Measurements from ENCODE around the gene SLMAP.

Gene SLMAP

DNA sequence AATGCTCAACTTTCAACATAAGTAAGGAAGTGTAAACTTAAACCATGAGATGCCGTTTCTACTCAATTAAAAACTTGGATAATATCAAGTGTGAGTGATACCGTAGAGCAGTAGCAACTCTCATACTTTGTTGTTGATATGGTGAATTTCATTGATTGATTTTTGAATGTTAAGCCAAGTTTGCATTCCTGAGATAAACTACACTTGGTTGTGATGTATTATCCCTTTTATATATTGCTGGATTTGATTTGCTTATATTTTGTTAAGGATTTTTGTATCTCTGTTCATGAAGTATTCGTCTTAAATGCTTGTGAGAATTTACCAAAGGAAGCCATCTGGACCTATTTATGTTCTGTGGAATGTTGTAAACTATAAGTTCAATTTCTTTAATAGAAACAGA is 21.7 kb downstream of the SLMAP start:
- no peak for TF ChIP-seq CTCF (IDR thresholded peaks at IDR 0.05; ENCODE audit: control insufficient read depth, insufficient read depth, low read depth, low read length, missing control alignments)
- no peak overlapping the region for H3K4me3 ChIP-seq (ENCODE audit: control insufficient read depth, low read depth, low read length)
- DNase-seq (ENCODE audit: low read depth), result no peak

DNA sequence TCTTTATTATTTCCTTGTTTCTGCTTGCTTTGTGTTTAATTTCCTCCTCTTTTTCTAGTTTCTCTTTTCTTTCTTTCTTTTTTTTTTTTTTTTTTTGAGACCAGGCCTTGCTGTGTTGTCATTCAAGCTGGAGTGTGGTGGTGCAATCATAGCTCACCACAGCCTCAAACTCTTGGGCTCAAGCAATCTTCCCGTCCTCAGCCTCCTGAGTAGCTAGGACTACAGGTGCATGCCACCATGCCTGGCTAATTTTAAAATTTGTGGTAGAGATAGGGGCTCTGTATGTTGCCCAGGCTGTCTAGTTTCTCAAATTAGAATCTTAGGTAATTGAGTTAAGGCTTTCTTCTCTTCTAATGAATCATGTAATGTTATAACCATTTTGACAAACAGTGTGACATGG is 22.4 kb downstream of the SLMAP start:
- no peak overlapping the region for H3K4me3 ChIP-seq (ENCODE audit: control insufficient read depth, low read depth, low read length)
- no peak for DNase-seq (ENCODE audit: low read depth)
- TF ChIP-seq CTCF (IDR thresholded peaks at IDR 0.05; ENCODE audit: control insufficient read depth, insufficient read depth, low read depth, low read length, missing control alignments), result no peak

- no peak for TF ChIP-seq CTCF (IDR thresholded peaks at IDR 0.05; ENCODE audit: control insufficient read depth, insufficient read depth, low read depth, low read length, missing control alignments)
- DNase-seq (ENCODE audit: low read depth), result no peak
- H3K4me3 ChIP-seq (ENCODE audit: control insufficient read depth, low read depth, low read length), result no peak overlapping the region
Measured at GRCh38 chr3:57779666-57780065, 23.6 kb downstream of the SLMAP start.

DNA sequence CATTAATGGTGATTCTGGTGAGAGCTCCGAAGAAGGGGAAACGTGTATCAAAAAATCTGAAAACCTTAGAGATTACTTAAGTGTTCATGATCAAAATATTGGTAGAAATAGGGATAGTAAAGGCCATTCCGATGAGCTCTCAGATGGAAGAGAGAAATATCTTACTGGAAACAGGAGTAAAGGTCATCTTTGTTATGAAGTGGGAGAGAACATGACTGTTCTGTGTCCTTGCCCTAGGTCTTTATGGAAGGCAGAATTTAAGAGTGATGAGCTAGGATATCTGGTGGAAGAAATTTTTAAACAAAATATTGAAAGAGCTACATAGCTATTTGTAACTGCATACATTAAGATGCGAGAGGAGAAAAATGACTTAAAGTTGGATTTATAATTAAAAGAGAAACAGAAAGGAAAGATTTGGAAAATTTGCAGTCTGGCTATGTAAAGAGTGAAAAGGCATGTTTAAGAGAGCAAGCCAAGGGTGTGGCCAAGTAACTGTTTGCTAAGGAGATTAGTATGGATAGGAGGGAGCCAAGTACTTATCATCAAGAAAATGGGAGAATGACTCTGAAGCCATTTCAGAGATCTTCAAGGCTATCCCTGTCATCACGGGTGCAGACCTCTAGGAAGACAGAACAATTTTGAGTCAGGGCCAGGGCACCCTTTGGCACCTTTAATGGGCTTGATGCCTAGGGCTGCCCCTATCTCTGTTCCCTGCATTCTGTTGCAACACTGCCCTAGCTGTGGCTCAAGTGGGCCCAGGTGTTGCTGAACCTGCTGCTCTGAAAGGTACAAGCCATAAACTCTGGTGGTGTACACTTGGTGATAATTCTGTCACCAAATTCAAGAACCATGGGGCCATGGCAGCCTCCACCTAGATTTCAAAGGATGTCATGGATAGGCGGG is 27.3 kb downstream of the SLMAP start:
- no peak overlapping the region for H3K4me3 ChIP-seq (ENCODE audit: control insufficient read depth, low read depth, low read length)
- no peak for DNase-seq (ENCODE audit: low read depth)
- no peak for TF ChIP-seq CTCF (IDR thresholded peaks at IDR 0.05; ENCODE audit: control insufficient read depth, insufficient read depth, low read depth, low read length, missing control alignments)

DNA sequence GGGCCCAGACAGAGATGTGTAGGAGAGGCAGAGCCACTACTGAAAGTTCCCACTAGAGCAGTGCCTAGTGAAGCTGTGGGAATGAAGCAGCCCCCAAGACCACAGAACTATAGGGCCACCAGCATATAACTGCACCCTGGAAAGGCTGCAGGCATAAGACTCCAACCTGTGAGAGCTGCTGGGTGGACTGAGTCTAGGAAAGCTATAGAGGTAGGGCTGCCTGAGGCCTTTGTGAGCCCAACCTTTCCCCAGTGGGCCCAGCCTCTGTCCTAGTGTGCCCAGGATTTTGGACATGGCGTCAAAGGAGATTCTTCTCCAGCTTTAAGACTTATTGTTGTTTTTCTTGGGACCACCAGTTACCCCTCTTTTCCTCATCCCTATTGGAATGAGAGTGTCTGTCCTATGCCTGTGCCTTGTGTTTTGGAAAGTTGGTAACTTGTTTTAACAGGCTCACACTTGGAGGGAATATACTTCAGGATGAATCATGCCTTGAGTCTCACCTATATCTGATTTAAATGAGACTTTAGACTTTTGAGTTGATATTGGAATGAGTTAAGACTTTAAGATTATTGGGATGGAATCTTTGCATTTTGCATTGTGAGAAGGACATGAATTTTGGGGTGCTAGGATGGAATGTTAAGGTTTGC is 28.1 kb downstream of the SLMAP start:
- DNase-seq (ENCODE audit: low read depth), result no peak
- H3K4me3 ChIP-seq (ENCODE audit: control insufficient read depth, low read depth, low read length), result no peak overlapping the region
- TF ChIP-seq CTCF (IDR thresholded peaks at IDR 0.05; ENCODE audit: control insufficient read depth, insufficient read depth, low read depth, low read length, missing control alignments), result no peak

- no peak for TF ChIP-seq CTCF (IDR thresholded peaks at IDR 0.05; ENCODE audit: control insufficient read depth, insufficient read depth, low read depth, low read length, missing control alignments)
- no peak for DNase-seq (ENCODE audit: low read depth)
- no peak overlapping the region for H3K4me3 ChIP-seq (ENCODE audit: control insufficient read depth, low read depth, low read length)
Measured at GRCh38 chr3:57785446-57785845, 29.3 kb downstream of the SLMAP start.

Data from AG09309 (cell line).